DOHH2 (cell line): Measurements from ENCODE around the gene STON2.
"Not testable (repeated sequence)": the region's sequence is repeated elsewhere in the genome, so short reads cannot be mapped to it uniquely, and the experiment has no call there.

Experiments
- H3F3A ChIP-seq: fragments of 200-600 bp; sonication (generic), shearing (Covaris generic); 2 replicates; pipeline ENCODE4 v1.6.0; 2016; ENCODE audit warnings: antibody characterized with exemption, mild to moderate bottlenecking; ENCODE audit not compliant: control insufficient read depth, insufficient read depth
- H3K27ac ChIP-seq: fragments of 200-600 bp; sonication (generic); 2 replicates; pipeline ENCODE4 v1.5.1; 2014; ENCODE audit warnings: low read depth, mild to moderate bottlenecking, low read length, moderate library complexity
- H3K27me3 ChIP-seq: fragments of 200-600 bp; sonication (generic); 2 replicates; pipeline ENCODE4 v1.6.1; 2014; ENCODE audit warnings: mild to moderate bottlenecking, low read length, mixed read lengths; ENCODE audit not compliant: control insufficient read depth
- H3K36me3 ChIP-seq: fragments of 200-600 bp; sonication (generic); 2 replicates; pipeline ENCODE4 v1.6.1; 2014; ENCODE audit warnings: mild to moderate bottlenecking, low read length, moderate library complexity, mixed read lengths; ENCODE audit not compliant: control insufficient read depth
- H3K4me1 ChIP-seq: fragments of 200-600 bp; sonication (generic); 2 replicates; pipeline ENCODE4 v1.6.1; 2014; ENCODE audit warnings: mild to moderate bottlenecking, low read length, mixed read lengths; ENCODE audit not compliant: control insufficient read depth
- H3K4me2 ChIP-seq: fragments of 200-600 bp; sonication (generic); 2 replicates; pipeline ENCODE4 v1.6.0; 2014; ENCODE audit warnings: mild to moderate bottlenecking, low read length, moderate library complexity
- H3K4me3 ChIP-seq: fragments of 200-600 bp; sonication (generic); 2 replicates; pipeline ENCODE4 v1.5.1; 2014; ENCODE audit warnings: mild to moderate bottlenecking, low read length, mixed read lengths
- H3K79me2 ChIP-seq: fragments of 200-600 bp; sonication (generic); 2 replicates; pipeline ENCODE4 v1.6.1; 2014; ENCODE audit warnings: mild to moderate bottlenecking, low read length, mixed read lengths; ENCODE audit not compliant: control insufficient read depth
- H3K9me2 ChIP-seq: fragments of 200-600 bp; sonication (generic); replicated peaks from 2 replicates; pipeline ENCODE4 v1.6.1; 2014; ENCODE audit warnings: mild to moderate bottlenecking, low read length, mixed read lengths; ENCODE audit not compliant: control insufficient read depth
- H3K9me3 ChIP-seq: fragments of 200-600 bp; sonication (generic); 2 replicates; pipeline ENCODE4 v1.6.1; 2014; ENCODE audit warnings: antibody characterized with exemption, low read length, mixed read lengths; ENCODE audit not compliant: control insufficient read depth, insufficient read depth
- H4K20me1 ChIP-seq: fragments of 200-600 bp; sonication (generic); 2 replicates; pipeline ENCODE4 v1.6.0; 2014; ENCODE audit warnings: low read depth, mild to moderate bottlenecking, antibody characterized with exemption, low read length, moderate library complexity; ENCODE audit not compliant: control insufficient read depth, insufficient read depth
- EZH2phosphoT487 ChIP-seq: fragments of 200-600 bp; sonication (generic); IDR thresholded peaks from 2 replicates; pipeline ENCODE4 v1.6.1; 2017; ENCODE audit warnings: borderline replicate concordance, mild to moderate bottlenecking, antibody characterized with exemption, low read length, moderate library complexity, mixed read lengths
- TF ChIP-seq, protein P1 (sequence below): fragments of 200-600 bp; sonication (generic); IDR thresholded peaks from one replicate; pipeline ENCODE4 v1.5.1; 2014; ENCODE audit warnings: antibody characterized with exemption, mild to moderate bottlenecking, low read depth, low read length; ENCODE audit not compliant: poor library complexity, severe bottlenecking

Gene STON2

DNA sequence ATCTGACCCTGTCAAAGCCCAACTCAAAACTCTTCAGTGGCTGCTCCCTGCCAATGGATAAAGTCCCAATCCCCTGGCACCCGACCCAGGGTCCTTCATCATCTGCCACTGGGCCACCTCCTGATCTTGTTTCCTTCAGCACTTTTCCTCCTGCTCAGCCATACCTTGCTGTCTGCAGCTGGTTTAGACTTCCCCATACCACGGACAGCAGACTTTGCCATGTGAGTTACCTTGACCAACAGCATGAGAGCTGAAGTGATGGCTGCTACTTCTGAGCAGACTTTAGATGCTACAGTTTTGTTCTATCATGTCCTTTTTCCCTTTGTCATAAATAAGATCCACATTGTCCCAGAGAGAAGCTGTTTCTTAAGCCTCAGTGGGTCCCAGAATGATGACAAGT lies 33.3 kb upstream of the STON2 start:
- no peak overlapping the region for H3K27ac ChIP-seq
- H3K4me2 ChIP-seq, result no peak overlapping the region
- H3F3A ChIP-seq, result no peaks in the 10 kb centered on the region
- no peaks in the 10 kb centered on the region for H3K9me2 ChIP-seq
- no peak overlapping the region for H3K4me3 ChIP-seq
- no peaks in the 10 kb centered on the region for H3K36me3 ChIP-seq
- H3K79me2 ChIP-seq, result no peaks in the 10 kb centered on the region
- H3K9me3 ChIP-seq, result no peaks in the 10 kb centered on the region
- peaks cover 20% of the 10 kb centered on the region for H3K27me3 ChIP-seq
- no peaks in the 10 kb centered on the region for H3K4me1 ChIP-seq
- no peaks in the 10 kb centered on the region for H4K20me1 ChIP-seq
- no peak for TF ChIP-seq EZH2phosphoT487
- TF ChIP-seq, protein P1, sequence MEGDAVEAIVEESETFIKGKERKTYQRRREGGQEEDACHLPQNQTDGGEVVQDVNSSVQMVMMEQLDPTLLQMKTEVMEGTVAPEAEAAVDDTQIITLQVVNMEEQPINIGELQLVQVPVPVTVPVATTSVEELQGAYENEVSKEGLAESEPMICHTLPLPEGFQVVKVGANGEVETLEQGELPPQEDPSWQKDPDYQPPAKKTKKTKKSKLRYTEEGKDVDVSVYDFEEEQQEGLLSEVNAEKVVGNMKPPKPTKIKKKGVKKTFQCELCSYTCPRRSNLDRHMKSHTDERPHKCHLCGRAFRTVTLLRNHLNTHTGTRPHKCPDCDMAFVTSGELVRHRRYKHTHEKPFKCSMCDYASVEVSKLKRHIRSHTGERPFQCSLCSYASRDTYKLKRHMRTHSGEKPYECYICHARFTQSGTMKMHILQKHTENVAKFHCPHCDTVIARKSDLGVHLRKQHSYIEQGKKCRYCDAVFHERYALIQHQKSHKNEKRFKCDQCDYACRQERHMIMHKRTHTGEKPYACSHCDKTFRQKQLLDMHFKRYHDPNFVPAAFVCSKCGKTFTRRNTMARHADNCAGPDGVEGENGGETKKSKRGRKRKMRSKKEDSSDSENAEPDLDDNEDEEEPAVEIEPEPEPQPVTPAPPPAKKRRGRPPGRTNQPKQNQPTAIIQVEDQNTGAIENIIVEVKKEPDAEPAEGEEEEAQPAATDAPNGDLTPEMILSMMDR, result no peak

DNA sequence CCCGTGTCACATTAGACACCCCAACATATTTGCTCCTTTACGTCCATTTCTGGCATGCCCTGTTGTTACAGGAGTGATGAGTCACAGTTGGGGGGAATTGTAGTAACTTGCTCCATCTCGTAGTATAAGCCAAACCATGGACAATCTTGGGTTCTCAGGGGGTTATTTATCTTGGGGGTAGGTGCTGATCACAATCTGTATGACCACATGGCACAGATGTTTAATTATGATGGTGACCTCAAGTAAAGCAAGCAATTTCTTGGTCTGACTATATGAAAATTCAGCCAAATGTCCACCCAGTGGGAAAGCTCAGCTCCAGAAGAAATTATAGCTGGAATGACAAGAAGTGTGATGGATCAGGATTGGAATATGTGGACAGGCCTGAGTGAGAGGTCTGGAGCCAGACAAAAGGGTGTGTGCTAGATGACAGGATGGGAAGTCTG lies 32.1 kb upstream of the STON2 start:
- H3K79me2 ChIP-seq, result no peaks in the 10 kb centered on the region
- no peaks in the 10 kb centered on the region for H4K20me1 ChIP-seq
- no peaks in the 10 kb centered on the region for H3K36me3 ChIP-seq
- no peak for TF ChIP-seq EZH2phosphoT487
- TF ChIP-seq, protein P1, result no peak
- no peaks in the 10 kb centered on the region for H3K9me3 ChIP-seq
- H3K4me2 ChIP-seq, result no peak overlapping the region
- no peak overlapping the region for H3K4me3 ChIP-seq
- no peaks in the 10 kb centered on the region for H3F3A ChIP-seq
- H3K4me1 ChIP-seq, result no peaks in the 10 kb centered on the region
- no peaks in the 10 kb centered on the region for H3K9me2 ChIP-seq
- no peak overlapping the region for H3K27ac ChIP-seq
- H3K27me3 ChIP-seq, result peaks cover 20% of the 10 kb centered on the region

DNA sequence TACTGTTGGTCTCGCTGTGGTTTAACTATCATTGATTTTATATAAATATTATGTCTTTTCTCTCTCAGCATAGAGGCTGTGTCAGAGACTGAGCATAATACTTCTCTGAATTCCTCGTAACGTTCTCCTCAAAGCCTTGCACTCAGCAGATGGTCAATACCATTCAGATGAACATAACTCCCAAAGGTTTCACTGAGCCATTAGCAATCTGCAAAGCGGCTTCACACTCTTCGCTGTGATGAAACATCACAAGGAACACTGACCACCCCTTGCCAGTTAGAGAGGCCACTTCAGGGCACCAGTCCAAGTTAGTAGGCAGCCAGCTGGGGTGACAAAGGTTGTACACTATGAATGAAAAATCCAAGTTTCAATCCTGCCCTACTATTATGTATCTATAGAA lies 30.1 kb upstream of the STON2 start:
- H3K9me3 ChIP-seq, result no peaks in the 10 kb centered on the region
- no peaks in the 10 kb centered on the region for H3K36me3 ChIP-seq
- no peak overlapping the region for H3K4me2 ChIP-seq
- no peak overlapping the region for H3K4me3 ChIP-seq
- no peak overlapping the region for H3K27ac ChIP-seq
- H3K4me1 ChIP-seq, result no peaks in the 10 kb centered on the region
- H4K20me1 ChIP-seq, result no peaks in the 10 kb centered on the region
- TF ChIP-seq, protein P1, result no peak
- TF ChIP-seq EZH2phosphoT487, result no peak
- no peaks in the 10 kb centered on the region for H3F3A ChIP-seq
- no peaks in the 10 kb centered on the region for H3K79me2 ChIP-seq
- no peaks in the 10 kb centered on the region for H3K9me2 ChIP-seq
- H3K27me3 ChIP-seq, result peaks cover 13% of the 10 kb centered on the region

DNA sequence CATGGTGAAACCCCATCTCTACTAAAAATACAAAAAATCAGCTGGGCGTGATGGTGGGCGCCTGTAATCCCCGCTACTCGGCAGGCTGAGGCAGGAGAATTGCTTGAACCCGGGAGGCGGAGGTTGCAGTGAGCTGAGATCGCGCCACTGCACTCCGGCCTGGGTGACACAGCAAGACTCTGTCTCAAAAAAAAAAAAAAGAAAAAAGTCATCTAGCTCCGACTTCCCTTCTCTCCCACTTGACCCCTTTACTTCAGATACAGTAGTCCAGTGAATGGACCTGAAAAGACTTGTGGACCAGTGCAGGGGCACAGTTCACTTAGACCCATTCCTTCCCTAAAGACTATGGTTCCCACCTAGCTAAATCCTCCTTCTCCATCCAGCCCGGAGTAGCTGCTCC lies 29.6 kb upstream of the STON2 start:
- H3K4me3 ChIP-seq, H3K4me1 ChIP-seq, H3K9me3 ChIP-seq, H3K9me2 ChIP-seq, H4K20me1 ChIP-seq, H3K4me2 ChIP-seq, H3K36me3 ChIP-seq, H3K27me3 ChIP-seq, H3F3A ChIP-seq, H3K27ac ChIP-seq, H3K79me2 ChIP-seq: not testable (repeated sequence)
